Loucy (cell line): ENCODE data around the gene TUT4.

Source experiments
- H2AFZ ChIP-seq: fragments of 200-600 bp; sonication (generic); 2 replicates; pipeline ENCODE4 v1.6.0; 2016; ENCODE audit warnings: antibody characterized with exemption, mild to moderate bottlenecking, low read length, moderate library complexity
- H3F3A ChIP-seq: fragments of 200-600 bp; 2 replicates; pipeline ENCODE4 v1.6.0; 2016; ENCODE audit warnings: antibody characterized with exemption, low read depth, mild to moderate bottlenecking
- H3K27me3 ChIP-seq: fragments of 200-600 bp; sonication (generic); 2 replicates; pipeline ENCODE4 v1.6.1; 2014; ENCODE audit warnings: low read length, mild to moderate bottlenecking; ENCODE audit not compliant: insufficient read depth, poor library complexity, severe bottlenecking
- H3K36me3 ChIP-seq: fragments of 200-600 bp; sonication (generic); 2 replicates; pipeline ENCODE4 v1.6.1; 2016; ENCODE audit warnings: low read length; ENCODE audit not compliant: insufficient read depth
- H3K4me1 ChIP-seq: fragments of 200-600 bp; sonication (generic); 2 replicates; pipeline ENCODE4 v1.5.1; 2014; ENCODE audit warnings: low read length, mild to moderate bottlenecking; ENCODE audit not compliant: insufficient read depth, poor library complexity, severe bottlenecking
- H3K4me2 ChIP-seq: fragments of 200-600 bp; sonication (generic); 2 replicates; pipeline ENCODE4 v1.6.0; 2014; ENCODE audit warnings: antibody characterized with exemption, low read length, low read depth, mild to moderate bottlenecking; ENCODE audit not compliant: poor library complexity, severe bottlenecking
- H3K4me3 ChIP-seq: fragments of 200-600 bp; sonication (generic); 2 replicates; pipeline ENCODE4 v1.5.1; 2014; ENCODE audit warnings: low read length, mild to moderate bottlenecking, mixed read lengths; ENCODE audit not compliant: poor library complexity, severe bottlenecking
- H3K79me2 ChIP-seq: fragments of 200-600 bp; sonication (generic); 2 replicates; pipeline ENCODE4 v1.6.1; 2014; ENCODE audit warnings: low read length; ENCODE audit not compliant: insufficient read depth
- H3K9ac ChIP-seq: fragments of 200-600 bp; sonication (generic); 2 replicates; pipeline ENCODE4 v1.6.0; 2014; ENCODE audit warnings: mild to moderate bottlenecking, low read depth, low read length, moderate library complexity; ENCODE audit not compliant: poor library complexity, severe bottlenecking
- H3K9me2 ChIP-seq: fragments of 200-600 bp; sonication (generic); replicated peaks from 2 replicates; pipeline ENCODE4 v1.6.1; 2016; ENCODE audit warnings: low read depth, low read length, mixed read lengths
- H3K9me3 ChIP-seq: fragments of 200-600 bp; sonication (generic); 2 replicates; pipeline ENCODE4 v1.6.1; 2014; ENCODE audit warnings: mild to moderate bottlenecking, antibody characterized with exemption, low read length, low read depth; ENCODE audit not compliant: insufficient read depth
- H4K20me1 ChIP-seq: fragments of 200-600 bp; sonication (generic); 2 replicates; pipeline ENCODE4 v1.6.0; 2014; ENCODE audit warnings: antibody characterized with exemption, low read length, mild to moderate bottlenecking; ENCODE audit not compliant: insufficient read depth, poor library complexity, severe bottlenecking
- CTCF ChIP-seq: fragments of 200-600 bp; sonication (generic); conservative IDR thresholded peaks from 2 replicates; pipeline ENCODE4 v1.5.1; 2014; ENCODE audit warnings: mild to moderate bottlenecking, antibody characterized with exemption, low read length
- EZH2phosphoT487 ChIP-seq: fragments of 200-600 bp; IDR thresholded peaks from 2 replicates; pipeline ENCODE4 v1.6.1; 2018; ENCODE audit warnings: antibody characterized with exemption, mild to moderate bottlenecking, moderate library complexity, borderline replicate concordance

TUT4 gene

GRCh38 chr1:52474807-52475206, 78.1 kb downstream of the TUT4 start:
- Histone ChIP-seq H3K9me3 (no peaks in the 10 kb centered on the region), H3K4me1 (no peaks in the 10 kb centered on the region), H4K20me1 (no peaks in the 10 kb centered on the region), H3K4me3 (no peak overlapping the region), H3K27me3 (no peaks in the 10 kb centered on the region), H3F3A (no peaks in the 10 kb centered on the region), H3K36me3 (peaks cover 61% of the 10 kb centered on the region), H3K79me2 (no peaks in the 10 kb centered on the region), H3K4me2 (no peak overlapping the region), H2AFZ (no peak overlapping the region), H3K9ac (no peak overlapping the region), H3K9me2 (no peaks in the 10 kb centered on the region)
- TF ChIP-seq CTCF (no peak), EZH2phosphoT487 (no peak)

GRCh38 chr1:52473039-52473438, 79.9 kb downstream of the TUT4 start:
- H4K20me1 ChIP-seq, result no peaks in the 10 kb centered on the region
- H3K9ac ChIP-seq, result no peak overlapping the region
- no peaks in the 10 kb centered on the region for H3K27me3 ChIP-seq
- H3K4me1 ChIP-seq, result no peaks in the 10 kb centered on the region
- H3K9me2 ChIP-seq, result no peaks in the 10 kb centered on the region
- H3K4me2 ChIP-seq, result no peak overlapping the region
- H3K4me3 ChIP-seq, result no peak overlapping the region
- peaks cover 48% of the 10 kb centered on the region for H3K36me3 ChIP-seq
- no peaks in the 10 kb centered on the region for H3K79me2 ChIP-seq
- no peaks in the 10 kb centered on the region for H3K9me3 ChIP-seq
- no peak for TF ChIP-seq EZH2phosphoT487
- no peak for TF ChIP-seq CTCF
- no peaks in the 10 kb centered on the region for H3F3A ChIP-seq
- H2AFZ ChIP-seq, result no peak overlapping the region

GRCh38 chr1:52472384-52472783, 80.5 kb downstream of the TUT4 start:
- H3K36me3 ChIP-seq, result peaks cover 45% of the 10 kb centered on the region
- no peak overlapping the region for H2AFZ ChIP-seq
- H3K4me3 ChIP-seq, result no peak overlapping the region
- TF ChIP-seq CTCF (no peak), EZH2phosphoT487 (no peak)
- no peaks in the 10 kb centered on the region for H4K20me1 ChIP-seq
- H3K79me2 ChIP-seq, result no peaks in the 10 kb centered on the region
- no peaks in the 10 kb centered on the region for H3K9me2 ChIP-seq
- no peak overlapping the region for H3K9ac ChIP-seq
- no peaks in the 10 kb centered on the region for H3K4me1 ChIP-seq
- no peak overlapping the region for H3K4me2 ChIP-seq
- H3K9me3 ChIP-seq, result no peaks in the 10 kb centered on the region
- H3F3A ChIP-seq, result no peaks in the 10 kb centered on the region
- H3K27me3 ChIP-seq, result no peaks in the 10 kb centered on the region
